Measurements from ENCODE around the gene SLC25A19. TPM values are rescaled to one million over a fixed set of nuclear protein-coding genes. Genes with fewer than 3 reads are reported as not detected.

The SLC25A19 gene
- total RNA-seq, 1 donor: 11.0 TPM

- no peak for DNase-seq (ENCODE audit: low read depth)
- no peak overlapping the region for H3K4me3 ChIP-seq (ENCODE audit: low read depth, low read length)
- TF ChIP-seq CTCF (IDR thresholded peaks at IDR 0.05; ENCODE audit: insufficient read depth, low read length): no peak
Observed at GRCh38 chr17:75238020-75238580, 51.1 kb downstream of the SLC25A19 start.

- H3K4me3 ChIP-seq (ENCODE audit: low read depth, low read length): no peak overlapping the region
- no peak for TF ChIP-seq CTCF (IDR thresholded peaks at IDR 0.05; ENCODE audit: insufficient read depth, low read length)
- DNase-seq (ENCODE audit: low read depth): no peak
Observed at GRCh38 chr17:75237100-75238014, 51.9 kb downstream of the SLC25A19 start.

- DNase-seq (ENCODE audit: low read depth): no peak
- H3K4me3 ChIP-seq (ENCODE audit: low read depth, low read length): no peak overlapping the region
- TF ChIP-seq CTCF (IDR thresholded peaks at IDR 0.05; ENCODE audit: insufficient read depth, low read length): no peak
Observed at GRCh38 chr17:75232786-75233185, 56.4 kb downstream of the SLC25A19 start.

DNA sequence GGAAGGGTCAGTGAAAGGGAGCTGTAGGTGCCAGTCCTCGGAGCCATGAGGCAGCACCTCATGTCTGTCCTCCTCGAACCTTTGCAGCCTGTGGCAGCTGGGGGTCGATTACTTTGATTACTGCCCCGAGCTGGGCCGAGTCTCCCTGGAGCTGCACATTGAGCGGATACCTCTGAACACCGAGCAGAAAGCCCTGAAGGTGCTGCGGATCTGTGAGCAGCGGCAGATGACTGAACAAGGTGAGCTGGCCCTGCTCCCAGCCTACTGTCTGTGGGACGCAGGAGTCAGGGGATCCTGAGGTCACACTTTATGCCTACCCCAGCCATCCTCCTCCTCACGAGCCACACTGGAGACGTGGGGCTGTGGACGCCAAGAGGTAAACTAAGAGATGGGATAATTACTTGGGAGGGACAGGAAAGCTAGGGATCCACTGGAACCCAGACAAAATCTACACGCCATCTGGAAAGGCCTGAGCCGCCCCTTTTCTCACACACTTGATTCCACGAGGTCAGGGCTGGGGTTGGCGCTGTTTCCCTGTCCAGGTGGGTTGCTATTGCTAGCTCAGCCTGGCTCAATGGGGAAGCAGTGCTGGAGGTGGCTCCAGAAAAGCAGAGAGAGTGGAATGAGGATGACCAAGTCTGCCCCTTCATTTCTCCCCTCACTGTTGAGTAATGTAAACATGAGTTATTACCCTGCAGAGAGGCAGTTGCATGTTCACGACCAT is 57.3 kb downstream of the SLC25A19 start:
- no peak for DNase-seq (ENCODE audit: low read depth)
- no peak overlapping the region for H3K4me3 ChIP-seq (ENCODE audit: low read depth, low read length)
- no peak for TF ChIP-seq CTCF (IDR thresholded peaks at IDR 0.05; ENCODE audit: insufficient read depth, low read length)

- no peak for TF ChIP-seq CTCF (IDR thresholded peaks at IDR 0.05; ENCODE audit: insufficient read depth, low read length)
- DNase-seq (ENCODE audit: low read depth): no peak
- H3K4me3 ChIP-seq (ENCODE audit: low read depth, low read length): no peak overlapping the region
Observed at GRCh38 chr17:75231071-75231470, 58.2 kb downstream of the SLC25A19 start.

GRCh38 chr17:75228847-75229246 is 60.4 kb downstream of the SLC25A19 start:
- H3K4me3 ChIP-seq (ENCODE audit: low read depth, low read length): no peak overlapping the region
- no peak for TF ChIP-seq CTCF (IDR thresholded peaks at IDR 0.05; ENCODE audit: insufficient read depth, low read length)
- DNase-seq (ENCODE audit: low read depth): no peak
